SK-N-SH (cell line): ENCODE results near the gene GLCE. TPM values are rescaled to one million over a fixed set of nuclear protein-coding genes. Genes with fewer than 3 reads are reported as not detected.

Source experiments
- CTCF ChIA-PET: fragments of 300-600, 350-600 bp; formaldehyde crosslinking; extraction: SDS; loops from one replicate; lab custom pipeline; 2021; lab: Yijun Ruan, JAX
- POLR2A ChIA-PET: fragments of 350-600 bp; sonication (Branson Sonifier 250); formaldehyde crosslinking; extraction: SDS; loops from one replicate; lab custom pipeline; 2020; ENCODE audit warnings: antibody characterized with exemption, inconsistent platforms; lab: Yijun Ruan, JAX
- DNase-seq: peaks from one replicate; pipeline ENCODE4 v3.0.0; 2012
- H2AFZ ChIP-seq: fragments of 200-600 bp; sonication (generic); 2 replicates; pipeline ENCODE4 v1.8.1; 2016; ENCODE audit warnings: antibody characterized with exemption, mild to moderate bottlenecking, low read depth
- H3F3A ChIP-seq: fragments of 200-600 bp; sonication (generic); replicated peaks from 2 replicates; pipeline ENCODE3; 2016; ENCODE audit warnings: antibody characterized with exemption, mild to moderate bottlenecking; ENCODE audit not compliant: insufficient read depth
- H3K27ac ChIP-seq, 2 experiments: fragments of 200-500 bp in 1 of 2; fragments of 200-600 bp in 1 of 2; sonication (Bioruptor generic) in 1 of 2; sonication (generic), shearing (Covaris generic) in 1 of 2; 2 replicates each; pipeline versions ENCODE4 v1.5.1 to v1.6.1; 2014 to 2016; ENCODE audit warnings: low read depth in 2 of 2, inconsistent platforms in 1 of 2, low read length in 1 of 2, mild to moderate bottlenecking in 1 of 2, mixed read lengths in 1 of 2
- H3K27me3 ChIP-seq: fragments of 200-600 bp; sonication (generic), shearing (Covaris generic); 2 replicates; pipeline ENCODE4 v1.6.1; 2016; ENCODE audit warnings: mixed run types; ENCODE audit not compliant: insufficient read depth
- H3K36me3 ChIP-seq, 2 experiments: fragments of 200-500 bp in 1 of 2; fragments of 200-600 bp in 1 of 2; sonication (Bioruptor generic) in 1 of 2; sonication (generic) in 1 of 2; replicated peaks in 1 of 2; 2 replicates each; pipeline versions ENCODE3 to v1.5.1; 2014 to 2016; ENCODE audit warnings: low read length in 1 of 2, mild to moderate bottlenecking in 1 of 2; ENCODE audit not compliant: insufficient read depth in 2 of 2, control insufficient read depth in 1 of 2
- H3K4me1 ChIP-seq, 2 experiments: fragments of 200-500 bp in 1 of 2; fragments of 200-600 bp in 1 of 2; sonication (Bioruptor generic) in 1 of 2; sonication (generic), shearing (Covaris generic) in 1 of 2; 2 replicates each; pipeline versions ENCODE4 v1.5.1 to v1.6.1; 2014 to 2016; ENCODE audit warnings: low read depth in 1 of 2, low read length in 1 of 2, mixed run types in 1 of 2; ENCODE audit not compliant: insufficient read depth in 2 of 2, control insufficient read depth in 1 of 2
- H3K4me2 ChIP-seq: fragments of 200-600 bp; sonication (generic), shearing (Covaris generic); 2 replicates; pipeline ENCODE4 v1.6.1; 2017; ENCODE audit warnings: mixed run types
- H3K4me3 ChIP-seq, 2 experiments: fragments of 200-500 bp in 1 of 2; fragments of 200-600 bp in 1 of 2; sonication (Bioruptor generic) in 1 of 2; sonication (generic), shearing (Covaris generic) in 1 of 2; 2 replicates each; pipeline versions ENCODE4 v1.5.1 to v1.8.1; 2014 to 2016; ENCODE audit warnings: low read depth in 2 of 2, inconsistent platforms in 1 of 2, low read length in 1 of 2, mild to moderate bottlenecking in 1 of 2, mixed read lengths in 1 of 2, moderate library complexity in 1 of 2
- H3K79me2 ChIP-seq: fragments of 200-600 bp; sonication (generic); 2 replicates; pipeline ENCODE4 v1.8.1; 2017; ENCODE audit warnings: mild to moderate bottlenecking; ENCODE audit not compliant: insufficient read depth
- H3K9ac ChIP-seq: fragments of 200-600 bp; sonication (generic); 2 replicates; pipeline ENCODE4 v1.6.1; 2017; ENCODE audit warnings: mixed run types
- H3K9me2 ChIP-seq: fragments of 200-600 bp; sonication (generic); 2 replicates; pipeline ENCODE4 v1.6.1; 2017; ENCODE audit warnings: mixed run types
- H3K9me3 ChIP-seq: fragments of 200-600 bp; sonication (generic); 2 replicates; pipeline ENCODE4 v1.6.1; 2017; ENCODE audit warnings: mixed run types, mild to moderate bottlenecking, moderate library complexity
- H4K20me1 ChIP-seq: fragments of 200-600 bp; sonication (generic); 2 replicates; pipeline ENCODE4 v1.6.1; 2017; ENCODE audit warnings: mild to moderate bottlenecking, mixed run types; ENCODE audit not compliant: insufficient read depth
- CHD2 ChIP-seq: fragments of 150-350 bp; IDR thresholded peaks from 2 replicates; pipeline ENCODE4 v1.6.1; 2018; ENCODE audit warnings: low read length; ENCODE audit not compliant: partially characterized antibody
- CTCF ChIP-seq: fragments of 200-600 bp; sonication (generic); IDR thresholded peaks from 2 replicates; pipeline ENCODE4 v1.6.1; 2017; ENCODE audit warnings: antibody characterized with exemption, mild to moderate bottlenecking, moderate library complexity
- ELF1 ChIP-seq: IDR thresholded peaks from 2 replicates; pipeline ENCODE4 v1.4.0; 2012
- EP300 ChIP-seq, 2 experiments: IDR thresholded peaks; 2 replicates each; pipeline versions ENCODE4 v1.4.0 to v1.6.1; 2012; ENCODE audit warnings: borderline replicate concordance in 1 of 2, low read depth in 1 of 2, low read length in 1 of 2
- EZH2phosphoT487 ChIP-seq: fragments of 200-600 bp; sonication (generic); IDR thresholded peaks from 2 replicates; pipeline ENCODE4 v1.6.1; 2017; ENCODE audit warnings: low read depth, mixed run types, mild to moderate bottlenecking, antibody characterized with exemption, moderate library complexity, borderline replicate concordance
- FOSL2 ChIP-seq: IDR thresholded peaks from 2 replicates; pipeline ENCODE4 v1.4.0; 2012; ENCODE audit warnings: low read depth, mild to moderate bottlenecking, moderate library complexity, borderline replicate concordance
- FOXJ3 ChIP-seq: sonication (generic); formaldehyde crosslinking; IDR thresholded peaks from 2 replicates; pipeline ENCODE4 v1.5.1; 2020; ENCODE audit warnings: mild to moderate bottlenecking, missing genetic modification reagents
- FOXM1 ChIP-seq: IDR thresholded peaks from 2 replicates; pipeline ENCODE4 v1.4.0; 2012; ENCODE audit warnings: low read depth, mild to moderate bottlenecking
- IRF3 ChIP-seq: fragments of 150-350 bp; IDR thresholded peaks from 2 replicates; pipeline ENCODE4 v1.6.1; 2016; ENCODE audit warnings: mild to moderate bottlenecking, low read depth, low read length
- JUND ChIP-seq: IDR thresholded peaks from 2 replicates; pipeline ENCODE4 v1.4.0; 2012
- MXI1 ChIP-seq: IDR thresholded peaks from 2 replicates; pipeline ENCODE4 v1.6.1; 2012; ENCODE audit warnings: mild to moderate bottlenecking, low read depth, low read length, improper control_type of control experiment
- NFIC ChIP-seq: IDR thresholded peaks from 2 replicates; pipeline ENCODE4 v1.4.0; 2012; ENCODE audit warnings: borderline replicate concordance
- POLR2AphosphoS5 ChIP-seq: IDR thresholded peaks from 2 replicates; pipeline ENCODE4 v1.6.1; 2012; ENCODE audit warnings: low read depth, low read length
- RCOR1 ChIP-seq: fragments of 150-350 bp; IDR thresholded peaks from 2 replicates; pipeline ENCODE4 v1.6.1; 2017; ENCODE audit warnings: antibody characterized with exemption, low read length
- REST ChIP-seq: IDR thresholded peaks from 2 replicates; pipeline ENCODE4 v1.6.1; 2012; ENCODE audit warnings: mild to moderate bottlenecking, low read depth, low read length, moderate library complexity
- RXRA ChIP-seq: IDR thresholded peaks from 2 replicates; pipeline ENCODE4 v1.4.0; 2012; ENCODE audit warnings: low read depth, mild to moderate bottlenecking, borderline replicate concordance
- SIN3A ChIP-seq: IDR thresholded peaks from 2 replicates; pipeline ENCODE4 v1.6.1; 2012; ENCODE audit warnings: low read depth, mild to moderate bottlenecking, low read length, moderate library complexity, borderline replicate concordance
- SMC3 ChIP-seq: IDR thresholded peaks from 2 replicates; pipeline ENCODE4 v1.6.1; 2012; ENCODE audit warnings: low read depth, low read length, improper control_type of control experiment
- TAF1 ChIP-seq: IDR thresholded peaks from 2 replicates; pipeline ENCODE4 v1.6.1; 2012; ENCODE audit warnings: low read depth, mild to moderate bottlenecking, low read length, moderate library complexity, borderline replicate concordance
- TCF12 ChIP-seq: IDR thresholded peaks from 2 replicates; pipeline ENCODE4 v1.4.0; 2012
- TEAD4 ChIP-seq: IDR thresholded peaks from 2 replicates; pipeline ENCODE4 v1.4.0; 2012; ENCODE audit warnings: mild to moderate bottlenecking, borderline replicate concordance; ENCODE audit not compliant: insufficient read depth
- USF1 ChIP-seq: IDR thresholded peaks from 2 replicates; pipeline ENCODE4 v1.4.0; 2012; ENCODE audit warnings: low read depth, borderline replicate concordance
- YY1 ChIP-seq: IDR thresholded peaks from 2 replicates; pipeline ENCODE4 v1.4.0; 2012; ENCODE audit warnings: low read depth, mild to moderate bottlenecking
- WGBS: methylation state at CpG from one replicate; pipeline ENCODE4 v1.1.6; 2017; ENCODE audit warnings: low lambda C conversion rate; 5-methylcytosine and 5-hydroxymethylcytosine counted together
- polyA plus RNA-seq, 3 experiments: library from polyadenylated mRNA; depleted of rRNA; stranded (reverse); fragments of >200 nt; gene quantifications; 2 replicates each; pipeline ENCODE4 v1.2.3, GENCODE V29; 2012

GLCE gene
- polyA plus RNA-seq, 1 of the 3 experiments (the other 2 are of a cell fraction), result 19.5 TPM

- TF ChIP-seq NFIC (no peak), TEAD4 (no peak), YY1 (no peak), IRF3 (no peak), EZH2phosphoT487 (no peak), SIN3A (no peak), CHD2 (no peak), SMC3 (no peak), EP300 (IDR thresholded peaks at IDR 0.05; ENCODE audit: borderline replicate concordance in 1 of 2, low read depth in 1 of 2, low read length in 1 of 2) (no peak), MXI1 (no peak), FOXJ3 (CRISPR knock-in tag) (no peak), CTCF (no peak)
Measured at GRCh38 chr15:69140306-69140705, 20.1 kb upstream of the GLCE start (continued).

GRCh38 chr15:69141286-69141701 is 19.1 kb upstream of the GLCE start:
- H4K20me1 ChIP-seq, result no peaks in the 10 kb centered on the region
- H3K27ac ChIP-seq, result no peak overlapping the region
- H3K36me3 ChIP-seq, result no peaks in the 10 kb centered on the region
- peak; percentile 57 for DNase-seq
- no peaks in the 10 kb centered on the region for H3F3A ChIP-seq
- CTCF ChIA-PET, result interaction anchor here (0.6 to 0.9 kb wide), 3 partner anchors 14 to 264 kb away, joined by 3 to 4 read pairs (median 3); no protein-coding TSS in a partner anchor
- H3K4me3 ChIP-seq, result no peak overlapping the region
- no peaks in the 10 kb centered on the region for H3K9me3 ChIP-seq
- no peak overlapping the region for H3K4me2 ChIP-seq
- no peaks in the 10 kb centered on the region for H3K9me2 ChIP-seq
- H3K79me2 ChIP-seq, result no peaks in the 10 kb centered on the region
- whole genome bisulfite sequencing, result 54% methylated on average over 3 of the region's 3 CpGs
- no peak overlapping the region for H2AFZ ChIP-seq
- POLR2A ChIA-PET, result no interaction called here
- H3K27me3 ChIP-seq, result no peaks in the 10 kb centered on the region; the same call in 1 of the 2 replicates
- peaks cover 3 to 11% of the 10 kb centered on the region in 2 experiments; a peak in 1 of 4 replicates for H3K4me1 ChIP-seq
- H3K9ac ChIP-seq, result no peak overlapping the region
- TF ChIP-seq MXI1 (no peak), TAF1 (no peak), EP300 (IDR thresholded peaks at IDR 0.05; ENCODE audit: borderline replicate concordance in 1 of 2, low read depth in 1 of 2, low read length in 1 of 2) (no peak), REST (no peak), SMC3 (peak; percentile 12; the same call in 1 of the 2 replicates), RCOR1 (no peak), FOXM1 (no peak), JUND (no peak), NFIC (peak; percentile 17; the same call in 1 of the 2 replicates), YY1 (no peak), POLR2AphosphoS5 (no peak), SIN3A (no peak), CHD2 (no peak), RXRA (no peak), ELF1 (no peak), USF1 (no peak), FOSL2 (no peak), TCF12 (no peak)
